ENCODE data around the gene RABEP2. TPM values are rescaled to one million over a fixed set of nuclear protein-coding genes. Genes with fewer than 3 reads are reported as not detected.

The RABEP2 gene
- total and polyA plus RNA-seq, 9 of the 15 experiments (the other 6 are each of a cell fraction or from before 2014, with no cell fraction given), result 0.15 to 13.4 (median 3.5) TPM

GRCh38 chr16:28925386-28926228 is 569 bp upstream of the RABEP2 start (continued):
- TF ChIP-seq TOE1 (IDR thresholded peaks at IDR 0.05; ENCODE audit: borderline replicate concordance) (peak; percentile 74), TOE1 (CRISPR knock-in tag; IDR thresholded peaks at IDR 0.05; ENCODE audit: borderline replicate concordance, low read depth) (no peak), NCOA1 (IDR thresholded peaks at IDR 0.05; ENCODE audit: low read depth) (peak; percentile 86), KDM1A (IDR thresholded peaks at IDR 0.05) (peak; percentile 100), XRCC5 (IDR thresholded peaks at IDR 0.05; ENCODE audit: low read depth, low read length) (0 out of 2 replicates have a peak, but pooled peaks have one; percentile 37), POLR3G (IDR thresholded peaks at IDR 0.05; ENCODE audit: extremely low read depth, insufficient read length, insufficient replicate concordance) (no peak), ARID4B (CRISPR knock-in tag; IDR thresholded peaks at IDR 0.05) (0 out of 2 replicates have a peak, but pooled peaks have one; percentile 46), ZNF644 (tag; IDR thresholded peaks at IDR 0.05; ENCODE audit: low read depth) (no peak; the same call in 1 of the 2 replicates), SMAD4 (CRISPR knock-in tag; conservative IDR thresholded peaks at IDR 0.05) (peak; percentile 85), PKNOX1 (IDR thresholded peaks at IDR 0.05) (peak; percentile 98), ZBTB17 (CRISPR knock-in tag; IDR thresholded peaks at IDR 0.05) (peak; percentile 71; the same call in 1 of the 2 replicates), E2F4 (CRISPR knock-in tag; IDR thresholded peaks at IDR 0.05; ENCODE audit: low read depth) (no peak), SAFB2 (IDR thresholded peaks at IDR 0.05; ENCODE audit: borderline replicate concordance, low read depth, low read length, severe bottlenecking) (no peak), ZNF41 (CRISPR knock-in tag; conservative IDR thresholded peaks at IDR 0.05) (0 out of 2 replicates have a peak, but pooled peaks have one; percentile 41), RFX7 (CRISPR knock-in tag; IDR thresholded peaks at IDR 0.05) (0 out of 2 replicates have a peak, but pooled peaks have one; percentile 26), TSHZ1 (CRISPR knock-in tag; IDR thresholded peaks at IDR 0.05) (peak; percentile 40; the same call in 1 of the 2 replicates), STAT5B (CRISPR knock-in tag; IDR thresholded peaks at IDR 0.05) (no peak)
